SK-N-MC (cell line): Measurements from ENCODE around the gene TNNI3K.

Experiments used
- EZH2 ChIP-seq: fragments of 200-600 bp; sonication (generic); IDR thresholded peaks from one replicate; pipeline ENCODE4 v1.6.1; 2017; ENCODE audit warnings: antibody characterized with exemption
- FOXP2 ChIP-seq: optimal IDR thresholded peaks from 2 replicates; pipeline ENCODE3; 2011; ENCODE audit warnings: mild to moderate bottlenecking, moderate library complexity; ENCODE audit not compliant: insufficient read depth; ENCODE audit errors: extremely low read length, control extremely low read depth
- POLR2AphosphoS5 ChIP-seq: IDR thresholded peaks from 2 replicates; pipeline ENCODE4 v1.6.1; 2012; ENCODE audit warnings: mild to moderate bottlenecking, low read depth, low read length, borderline replicate concordance

DNA sequence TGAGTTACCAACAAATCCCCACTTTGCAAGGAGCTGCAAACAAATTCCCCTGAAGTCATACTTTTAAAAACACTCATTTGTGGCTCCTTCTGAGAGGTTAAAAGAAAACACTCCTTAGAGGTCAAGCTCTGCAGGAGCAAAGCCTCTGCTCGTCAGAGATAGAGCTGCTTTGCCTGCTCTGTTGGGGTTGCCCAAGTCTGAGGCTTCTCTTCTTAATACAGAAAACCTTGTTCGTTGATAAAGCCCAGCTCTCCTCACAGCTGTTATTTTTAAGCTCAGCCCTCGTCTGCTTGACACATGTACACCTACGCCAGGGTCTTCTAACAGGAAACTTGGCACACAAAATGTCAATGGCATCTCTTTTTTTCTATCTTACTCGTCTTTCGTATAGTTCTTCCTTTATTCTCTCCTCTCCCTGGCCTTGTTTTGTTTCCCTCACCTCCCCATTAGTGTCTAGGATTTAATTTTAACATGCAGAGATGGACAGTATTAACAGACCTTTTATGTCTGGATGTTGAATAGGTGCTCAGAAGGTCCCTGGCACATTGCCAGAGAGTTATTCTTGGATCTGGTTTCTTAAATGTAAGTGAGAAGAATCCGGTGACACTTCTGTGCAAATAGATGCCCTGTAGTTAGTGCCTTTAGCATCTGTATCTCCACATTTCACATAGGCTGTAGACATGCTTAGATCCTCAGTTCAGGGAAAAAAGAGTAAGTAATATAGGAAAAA lies 191.2 kb downstream of the TNNI3K start:
- TF ChIP-seq POLR2AphosphoS5 (no peak), EZH2 (no peak), FOXP2 (no peak)
